ENCODE measurements around the gene DDX10. TPM values are rescaled to one million over a fixed set of nuclear protein-coding genes. Genes with fewer than 3 reads are reported as not detected.

Gene DDX10
- total RNA-seq: 21.9 and 22.0 TPM in 2 replicates

GRCh38 chr11:108664730-108665525, at the start of gene DDX10:
Gene DDX10, plus strand, starts transcription at chr11:108665069. Its CDS starts 85 bp downstream, at chr11:108665154.

Other genes starting within 250 kb of the DDX10 start
- gene C11orf65, start 197.5 kb upstream of the DDX10 start, total RNA-seq: 0.23 and 1.1 TPM in 2 replicates
- gene POGLUT3, start 166.7 kb upstream of the DDX10 start, total RNA-seq: 9.9 and 10.8 TPM in 2 replicates
- 5.4 TPM in 2 replicates for gene EXPH5, start 71.3 kb upstream of the DDX10 start, total RNA-seq

All from hair follicular keratinocyte (primary cell).